ENCODE measurements around the gene PRKAG1. TPM values are rescaled to one million over a fixed set of nuclear protein-coding genes. Genes with fewer than 3 reads are reported as not detected.

PRKAG1 gene
- total and polyA plus RNA-seq, 7 donors: 49.5 to 105 (median 75.1) TPM

- DNase-seq (no peak), ATAC-seq (no peak)
- H3K36me3 ChIP-seq (ENCODE audit: insufficient read depth in 1 of 2, low read depth in 1 of 2): peaks cover 7 to 87% of the 10 kb centered on the region in 2 donors
- intact Hi-C loops (cut with DNase I): no loop called here
- no peaks in the 10 kb centered on the region for H3K9me3 ChIP-seq
- peaks cover 16% of the 10 kb centered on the region for H3K4me1 ChIP-seq
- WGBS, 3 donors: 88 to 93% (median 92%) methylated on average over 18 of the region's 18 CpGs
- TF ChIP-seq CTCF (IDR thresholded peaks at IDR 0.05): no peak
- no peaks in the 10 kb centered on the region for H3K27me3 ChIP-seq (ENCODE audit: insufficient read depth in 3 of 3, low read length in 2 of 3)
- no peak overlapping the region for H3K4me3 ChIP-seq
- no peak overlapping the region for H3K27ac ChIP-seq
Observed at GRCh38 chr12:49051373-49051764, 32.8 kb upstream of the PRKAG1 start.

GRCh38 chr12:49050507-49051372 is 32.2 kb upstream of the PRKAG1 start:
- Histone ChIP-seq H3K36me3 (ENCODE audit: insufficient read depth in 1 of 2, low read depth in 1 of 2) (peaks cover 10 to 93% of the 10 kb centered on the region in 2 donors), H3K4me1 (peaks cover 10% of the 10 kb centered on the region), H3K27ac (no peak overlapping the region), H3K4me3 (no peak overlapping the region), H3K27me3 (ENCODE audit: insufficient read depth in 3 of 3, low read length in 2 of 3) (no peaks in the 10 kb centered on the region), H3K9me3 (no peaks in the 10 kb centered on the region)
- DNase-seq: no peak
- no peak for ATAC-seq
- intact Hi-C loops (cut with DNase I): no loop called here
- 88 to 94% (median 90%) methylated on average over 12 to 13 of the region's 13 CpGs for WGBS, 3 donors
- TF ChIP-seq CTCF (IDR thresholded peaks at IDR 0.05): no peak

- DNase-seq (no peak), ATAC-seq (peak in 3 of 4 donors; percentile 26 to 36 (median 26))
- intact Hi-C loops (cut with DNase I): no loop called here
- H3K9me3 ChIP-seq: no peaks in the 10 kb centered on the region
- H3K36me3 ChIP-seq (ENCODE audit: insufficient read depth in 1 of 2, low read depth in 1 of 2): peaks cover 13 to 98% of the 10 kb centered on the region in 2 donors
- H3K27me3 ChIP-seq (ENCODE audit: insufficient read depth in 3 of 3, low read length in 2 of 3): no peaks in the 10 kb centered on the region
- H3K4me3 ChIP-seq: no peak overlapping the region
- no peak overlapping the region for H3K27ac ChIP-seq
- no peaks in the 10 kb centered on the region for H3K4me1 ChIP-seq
- no peak for TF ChIP-seq CTCF (IDR thresholded peaks at IDR 0.05)
- WGBS, 3 donors: 79 to 86% (median 80%) methylated on average over 18 to 20 of the region's 20 CpGs
Observed at GRCh38 chr12:49049566-49050224, 31.1 kb upstream of the PRKAG1 start.

GRCh38 chr12:49048953-49049352 is 30.4 kb upstream of the PRKAG1 start:
- H3K4me1 ChIP-seq: no peaks in the 10 kb centered on the region
- 88 to 89% (median 89%) methylated on average over 10 of the region's 10 CpGs for WGBS, 3 donors
- DNase-seq: no peak
- intact Hi-C loops (cut with DNase I): no loop called here
- H3K36me3 ChIP-seq (ENCODE audit: insufficient read depth in 1 of 2, low read depth in 1 of 2): peaks cover 17 to 98% of the 10 kb centered on the region in 2 donors
- H3K9me3 ChIP-seq: no peaks in the 10 kb centered on the region
- no peak for ATAC-seq
- no peaks in the 10 kb centered on the region for H3K27me3 ChIP-seq (ENCODE audit: insufficient read depth in 3 of 3, low read length in 2 of 3)
- no peak for TF ChIP-seq CTCF (IDR thresholded peaks at IDR 0.05)
- no peak overlapping the region for H3K4me3 ChIP-seq
- no peak overlapping the region for H3K27ac ChIP-seq
